ELF-1 (cell line): ENCODE data around the gene SLC7A6OS.
"Not testable (repeated sequence)": the region's sequence is repeated elsewhere in the genome, so short reads cannot be mapped to it uniquely, and the experiment has no call there.

Experiments
- DNase-seq: peaks from one replicate; pipeline ENCODE4 v3.0.0-alpha.2; 2016; ENCODE audit warnings: low read depth, low spot score

Gene SLC7A6OS

DNA sequence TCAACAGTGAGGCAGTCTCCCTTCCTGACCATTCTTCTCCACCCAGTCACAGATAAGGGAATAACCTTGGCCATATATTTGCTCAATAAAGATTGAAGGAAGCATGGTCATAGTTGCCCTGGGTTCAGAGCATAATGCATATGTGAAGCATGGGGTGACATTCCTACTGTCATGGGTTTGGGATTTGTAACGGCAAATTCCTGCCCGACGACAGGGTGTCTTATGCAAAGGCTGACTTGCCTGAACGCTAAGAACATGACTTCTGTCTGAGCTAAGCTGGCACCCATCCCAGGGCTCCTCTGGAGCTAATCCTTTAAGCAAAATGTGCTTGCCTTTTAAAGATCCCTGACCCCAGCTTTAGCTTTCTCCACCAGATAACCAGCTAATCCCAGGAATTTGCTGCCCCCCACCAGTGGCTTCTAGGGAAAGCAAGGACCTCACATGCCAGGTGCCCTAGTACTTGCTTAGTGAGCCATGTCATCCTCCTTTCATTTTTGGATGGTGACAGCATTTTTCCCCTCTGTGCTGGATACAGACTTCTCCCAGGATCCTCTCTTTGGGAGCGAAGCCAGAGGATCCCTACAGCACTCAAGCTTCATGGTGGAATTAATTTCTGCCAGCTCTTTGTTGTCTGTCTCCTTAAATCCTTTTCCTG lies 11.7 kb downstream of the SLC7A6OS start:
- no peak for DNase-seq

DNA sequence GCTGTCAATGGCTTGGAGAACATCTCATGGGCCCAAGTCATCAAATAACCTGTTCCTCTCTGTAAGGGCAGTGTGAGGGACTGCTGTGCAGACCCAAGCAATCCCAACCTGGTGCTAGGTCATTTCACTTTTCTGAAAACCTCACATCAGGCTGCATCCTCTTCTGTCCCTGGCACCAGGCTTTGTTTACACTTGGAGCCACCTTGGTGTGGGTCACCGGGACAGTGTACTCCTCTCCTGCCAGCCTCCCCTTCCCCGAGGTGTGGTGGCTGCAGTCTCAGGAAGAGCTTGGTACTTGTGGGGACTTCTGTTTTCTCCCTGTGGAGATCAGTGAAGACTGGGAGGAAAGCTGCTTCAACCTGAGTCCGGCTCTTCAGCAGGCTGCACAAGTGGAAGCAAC lies 12.4 kb downstream of the SLC7A6OS start:
- DNase-seq, result no peak

- DNase-seq, result no peak
These were observed 12.8 kb downstream of the SLC7A6OS start for GRCh38 chr16:68297908-68298307.

DNA sequence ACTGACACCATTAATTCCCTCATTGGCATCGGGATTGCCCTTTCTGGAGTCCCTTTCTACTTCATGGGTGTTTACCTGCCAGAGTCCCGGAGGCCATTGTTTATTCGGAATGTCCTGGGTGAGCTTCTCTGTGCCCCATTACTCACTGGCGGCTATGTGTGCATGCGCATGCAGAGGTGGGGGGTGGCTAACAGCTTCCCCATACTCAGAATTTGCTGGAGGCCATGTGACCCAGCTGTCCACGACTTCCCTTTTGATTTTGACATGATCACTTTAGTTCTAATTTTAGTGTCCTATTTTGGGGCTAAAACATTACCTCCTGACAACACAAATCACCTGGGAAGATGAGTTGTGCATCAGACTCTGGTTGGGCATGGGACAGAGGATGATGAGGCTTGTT lies 14.1 kb downstream of the SLC7A6OS start:
- DNase-seq, result no peak

DNA sequence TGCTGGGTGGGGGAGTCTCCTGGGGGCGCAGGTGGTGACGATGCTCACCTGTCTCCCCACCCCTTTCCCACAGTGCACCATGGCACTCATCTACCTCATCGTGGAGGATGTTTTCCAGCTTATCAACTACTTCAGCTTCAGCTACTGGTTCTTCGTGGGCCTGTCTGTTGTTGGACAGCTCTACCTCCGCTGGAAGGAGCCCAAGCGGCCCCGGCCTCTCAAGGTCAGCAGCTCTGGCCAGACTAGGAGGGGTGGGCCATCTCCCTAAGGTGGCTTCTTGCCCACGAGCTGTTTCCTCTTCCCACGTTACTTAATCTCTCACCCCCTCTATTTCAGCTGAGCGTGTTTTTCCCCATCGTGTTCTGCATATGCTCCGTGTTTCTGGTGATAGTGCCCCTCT lies 14.5 kb downstream of the SLC7A6OS start:
- no peak for DNase-seq

DNA sequence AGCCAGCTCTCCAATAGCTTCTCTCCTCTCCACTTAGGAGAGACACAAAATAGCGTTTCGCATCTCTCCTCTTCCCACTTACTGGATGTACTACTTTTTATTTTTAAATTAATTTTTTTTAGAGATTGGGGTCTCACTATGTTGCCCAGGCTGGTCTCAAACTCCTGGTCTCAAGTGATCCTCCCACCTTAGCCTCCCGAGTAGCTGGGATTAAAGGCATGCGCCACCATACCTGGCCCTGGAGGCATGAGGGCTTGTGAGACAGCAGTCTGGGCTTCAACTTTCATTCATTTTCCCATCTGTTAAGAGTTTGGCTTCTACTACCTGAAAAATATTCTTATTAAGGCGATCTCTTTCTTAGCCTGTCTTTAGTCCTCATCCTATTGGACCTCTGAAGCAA lies 18.3 kb downstream of the SLC7A6OS start:
- no peak for DNase-seq

- no peak for DNase-seq
These were observed 19.5 kb downstream of the SLC7A6OS start for GRCh38 chr16:68291227-68291626.

DNA sequence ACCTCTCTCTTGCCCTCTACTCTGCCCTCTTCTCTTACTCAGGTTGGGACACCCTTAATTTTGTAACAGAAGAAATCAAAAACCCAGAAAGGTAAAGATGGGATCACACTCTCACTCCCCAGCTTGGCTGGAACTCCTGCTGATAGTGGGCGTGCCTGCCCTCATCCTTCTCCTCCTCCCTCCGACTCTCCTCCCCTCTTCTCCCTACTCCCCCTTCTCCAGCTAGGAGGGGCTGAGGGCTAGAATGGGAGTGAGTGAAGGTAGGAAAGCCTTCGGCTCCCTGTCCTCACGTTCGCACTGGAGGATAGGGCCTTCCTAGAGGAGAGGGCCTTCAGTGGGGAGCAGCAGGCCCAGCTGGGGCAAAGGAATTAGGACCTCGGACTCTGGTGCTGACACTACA lies 20.3 kb downstream of the SLC7A6OS start:
- no peak for DNase-seq

DNA sequence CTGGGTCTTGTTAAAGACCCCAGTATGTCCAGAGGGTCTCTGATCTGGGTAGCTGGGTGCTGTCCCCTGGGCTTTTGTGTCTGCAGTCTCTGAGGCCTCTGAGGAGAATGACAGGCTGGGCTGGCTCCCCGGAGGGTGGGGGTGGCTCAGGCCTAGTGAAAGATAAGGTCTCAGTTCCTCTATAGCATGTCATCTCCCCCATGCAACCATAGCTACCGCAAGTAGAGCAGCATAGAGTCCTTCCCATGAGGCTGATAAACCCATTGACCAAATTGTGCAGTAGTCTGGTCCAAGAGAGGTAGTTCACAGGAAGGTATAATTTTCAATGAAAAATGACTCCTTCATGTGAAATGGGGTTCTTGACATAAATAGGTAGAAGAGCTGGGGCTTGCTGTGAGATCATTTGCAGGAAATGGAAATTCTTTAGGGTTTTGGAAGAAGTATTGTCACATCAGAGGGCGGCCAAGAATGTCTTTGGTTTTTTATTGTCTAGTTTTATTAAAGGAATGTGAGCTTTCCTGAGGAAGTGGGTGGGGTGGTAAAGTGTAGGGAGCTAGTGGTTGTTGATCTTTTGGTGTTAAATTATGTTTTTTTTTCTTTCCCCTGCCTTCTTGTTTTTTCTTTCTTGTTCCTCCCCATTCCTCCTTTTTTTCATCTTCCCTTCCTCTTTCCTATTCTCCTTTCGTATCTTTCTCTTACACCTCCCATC lies 21.0 kb downstream of the SLC7A6OS start:
- DNase-seq, result no peak

GRCh38 chr16:68289202-68289601 lies 21.5 kb downstream of the SLC7A6OS start:
- DNase-seq, result no peak

DNA sequence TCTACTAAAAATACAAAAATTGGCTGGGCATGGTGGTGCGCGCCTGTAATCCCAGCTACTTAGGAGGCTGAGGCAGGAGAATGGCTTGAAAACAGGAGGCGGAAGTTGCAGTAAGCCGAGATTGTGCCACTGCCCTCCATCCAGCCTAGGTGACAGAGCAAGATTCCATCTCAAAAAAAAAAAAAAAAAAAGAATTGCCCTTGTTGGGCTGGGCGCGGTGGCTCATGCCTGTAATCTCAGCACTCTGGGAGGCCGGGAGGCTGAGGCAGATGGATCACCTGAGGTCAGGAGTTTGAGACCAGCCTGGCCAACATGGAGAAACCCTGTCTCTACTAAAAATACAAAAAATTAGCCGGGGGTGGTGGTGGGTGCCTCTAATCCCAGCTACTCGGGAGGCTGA lies 21.9 kb downstream of the SLC7A6OS start:
- not testable (repeated sequence) for DNase-seq

GRCh38 chr16:68288252-68288650 lies 22.5 kb downstream of the SLC7A6OS start:
- no peak for DNase-seq

DNA sequence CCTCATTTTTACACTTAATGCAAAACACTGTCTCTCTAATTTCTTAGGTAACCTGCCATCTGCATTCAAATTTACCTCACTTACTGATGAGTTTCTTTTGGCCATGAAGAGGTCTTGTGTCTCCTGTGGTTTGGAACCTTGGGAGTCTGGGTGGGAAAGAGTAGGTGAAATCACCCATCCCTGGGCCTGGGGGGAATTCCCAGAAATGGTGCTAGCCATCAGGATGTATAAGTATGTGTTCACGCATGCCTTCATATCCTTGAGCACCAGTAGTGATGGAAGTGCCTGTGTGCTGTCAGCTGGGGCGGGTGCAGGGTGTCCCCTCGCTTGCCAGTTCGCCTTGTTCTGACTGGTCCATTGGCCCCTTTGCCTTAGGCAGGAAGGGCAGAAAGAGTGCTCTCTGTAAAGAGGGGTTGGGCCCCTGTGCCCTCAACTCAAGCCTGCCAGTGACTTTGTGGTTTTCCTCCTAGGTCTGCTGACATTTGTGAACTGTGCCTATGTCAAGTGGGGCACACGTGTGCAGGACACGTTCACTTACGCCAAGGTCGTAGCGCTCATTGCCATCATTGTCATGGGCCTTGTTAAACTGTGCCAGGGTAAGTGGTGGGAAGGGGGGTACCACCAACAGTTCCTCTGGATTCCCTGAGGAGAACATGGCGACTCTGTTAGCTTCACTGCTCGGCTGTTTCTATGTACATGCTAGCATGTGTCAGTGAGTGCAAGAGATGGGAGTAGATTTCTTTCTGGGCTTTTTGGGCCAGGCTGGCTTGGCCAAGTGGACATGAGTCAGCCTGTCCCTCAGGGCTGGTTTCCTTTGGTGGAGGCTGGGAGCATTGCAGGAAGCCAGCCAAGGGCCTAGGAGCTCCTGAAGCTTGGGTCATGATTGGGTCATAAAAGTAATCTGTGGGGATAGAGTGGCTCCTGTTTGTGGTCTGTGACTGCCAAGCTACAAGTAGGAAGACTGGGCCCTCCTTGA lies 23.2 kb downstream of the SLC7A6OS start:
- DNase-seq, result no peak

DNA sequence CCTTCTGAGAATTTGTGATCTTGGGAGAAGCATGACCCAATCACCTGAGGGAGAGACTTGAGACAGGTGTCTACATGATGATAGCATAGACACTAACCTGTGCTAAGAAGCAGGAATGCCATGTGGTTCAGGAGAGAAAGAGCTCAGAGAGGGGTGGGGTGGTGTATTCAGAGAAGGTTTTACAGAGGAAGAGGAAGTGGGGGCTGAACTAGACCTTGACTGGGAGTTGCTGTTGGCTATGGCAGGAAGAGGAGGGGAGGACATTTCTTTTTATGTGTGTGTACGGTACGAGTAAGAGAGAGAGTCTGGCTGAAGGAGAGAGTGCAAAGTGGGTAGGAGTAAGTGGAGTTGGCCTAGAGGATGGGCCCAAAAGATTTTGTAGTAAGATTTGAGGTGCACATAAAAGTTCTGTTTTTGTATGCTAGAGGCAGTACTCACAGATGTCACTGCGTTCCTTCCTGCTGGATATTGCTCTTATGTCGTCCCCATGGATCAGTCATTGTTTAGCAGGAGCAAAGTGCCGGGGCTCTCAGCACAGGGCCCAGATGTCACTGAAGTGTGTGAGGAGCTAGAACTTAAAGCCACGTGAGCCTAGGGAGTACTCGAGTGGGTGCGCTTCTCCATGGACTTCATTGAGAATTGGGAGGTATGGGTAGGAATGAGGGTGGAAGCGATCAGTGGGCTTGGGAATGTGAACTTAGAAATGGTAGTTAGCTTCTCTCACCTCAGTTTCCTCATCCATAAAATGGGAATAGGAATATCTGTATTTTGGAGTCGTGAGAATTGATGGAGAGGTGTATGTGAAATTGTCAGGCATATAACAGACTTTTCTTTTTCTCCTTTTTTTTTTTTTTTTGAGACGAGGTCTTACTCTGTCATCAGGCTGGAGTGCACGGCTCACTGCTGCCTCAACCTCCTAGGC lies 24.3 kb downstream of the SLC7A6OS start:
- no peak for DNase-seq

DNA sequence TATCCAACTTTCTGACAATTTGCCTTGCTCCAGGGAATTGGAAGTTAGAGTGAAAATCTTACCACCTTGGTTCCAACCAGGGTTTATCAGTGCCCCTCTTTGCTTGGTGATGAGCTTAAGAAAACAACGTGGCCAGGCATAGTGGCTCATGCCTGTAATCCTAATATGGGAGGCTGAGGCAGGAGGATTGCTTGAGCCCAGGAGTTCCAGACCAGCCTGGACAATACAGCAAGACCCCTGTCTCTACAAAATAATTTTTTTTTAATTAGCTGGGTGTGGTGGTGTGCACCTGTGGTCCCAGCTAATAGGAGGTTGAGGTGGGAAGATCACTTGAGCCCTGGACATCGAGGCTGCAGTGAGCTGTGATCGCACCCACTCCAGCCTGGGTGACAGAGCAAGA lies 25.1 kb downstream of the SLC7A6OS start:
- no peak for DNase-seq

DNA sequence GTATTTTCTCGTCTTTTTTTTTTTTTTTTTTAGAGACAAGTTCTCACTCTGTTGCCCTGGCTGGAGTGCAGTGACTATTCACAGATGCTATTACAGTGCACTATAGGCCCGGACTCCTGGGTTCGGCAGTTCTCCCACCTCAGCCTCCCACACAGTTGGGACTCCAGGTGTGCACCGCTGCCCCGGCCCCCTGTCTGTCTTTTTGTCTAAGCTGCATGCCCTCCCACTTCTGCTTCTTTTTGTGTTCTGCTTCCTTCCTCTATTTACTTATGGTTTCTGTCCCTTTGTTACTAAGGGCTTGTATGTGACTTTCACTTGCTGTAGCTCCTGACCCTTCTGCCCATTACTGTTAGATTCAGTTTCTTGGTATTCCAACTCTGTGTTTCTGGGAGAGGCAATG lies 25.9 kb downstream of the SLC7A6OS start:
- no peak for DNase-seq

- no peak for DNase-seq
These were observed 26.7 kb downstream of the SLC7A6OS start for GRCh38 chr16:68283801-68284598.

- DNase-seq, result no peak
These were observed 27.4 kb downstream of the SLC7A6OS start for GRCh38 chr16:68283346-68283745.

GRCh38 chr16:68282064-68282452 lies 28.7 kb downstream of the SLC7A6OS start:
- no peak for DNase-seq

GRCh38 chr16:68281368-68282063 lies 29.2 kb downstream of the SLC7A6OS start:
- DNase-seq, result no peak
